IgD-negative memory B cell (primary cell): ENCODE results near the gene HS3ST5. TPM values are rescaled to one million over a fixed set of nuclear protein-coding genes. Genes with fewer than 3 reads are reported as not detected.

ENCODE experiments used
- H3K27ac Mint-ChIP-seq, 3 donors: one replicate each; pipeline ENCODE4 v1.8.0; 2020 to 2022; ENCODE audit warnings: mild to moderate bottlenecking in 3 of 3, mixed read lengths in 3 of 3, moderate library complexity in 1 of 3
- H3K27me3 Mint-ChIP-seq: one replicate; pipeline ENCODE4 v1.8.0; 2021; ENCODE audit warnings: mixed read lengths
- H3K36me3 Mint-ChIP-seq: one replicate; pipeline ENCODE4 v1.8.0; 2020; ENCODE audit warnings: mild to moderate bottlenecking, mixed read lengths
- H3K4me1 Mint-ChIP-seq, 3 donors: one replicate each; pipeline ENCODE4 v1.8.0; 2020 to 2022; ENCODE audit warnings: mixed read lengths in 3 of 3, mild to moderate bottlenecking in 1 of 3
- H3K4me3 Mint-ChIP-seq, 4 donors: one replicate each; pipeline ENCODE4 v1.8.0; 2020 to 2022; ENCODE audit warnings: mild to moderate bottlenecking in 4 of 4, mixed read lengths in 4 of 4, moderate library complexity in 3 of 4
- H3K9me3 Mint-ChIP-seq, 3 donors: one replicate each; pipeline ENCODE4 v1.8.0; 2020 to 2021; ENCODE audit warnings: mixed read lengths in 3 of 3, mild to moderate bottlenecking in 1 of 3
- polyA plus RNA-seq: library from polyadenylated mRNA; unstranded; fragments of 300-500 nt; fragmentation: Illumina TruSeq; gene quantifications from one replicate; pipeline ENCODE4 v1.2.3, GENCODE V29; 2021

HS3ST5 gene
- polyA plus RNA-seq, 1 donor from 2014 or later: not detected

DNA sequence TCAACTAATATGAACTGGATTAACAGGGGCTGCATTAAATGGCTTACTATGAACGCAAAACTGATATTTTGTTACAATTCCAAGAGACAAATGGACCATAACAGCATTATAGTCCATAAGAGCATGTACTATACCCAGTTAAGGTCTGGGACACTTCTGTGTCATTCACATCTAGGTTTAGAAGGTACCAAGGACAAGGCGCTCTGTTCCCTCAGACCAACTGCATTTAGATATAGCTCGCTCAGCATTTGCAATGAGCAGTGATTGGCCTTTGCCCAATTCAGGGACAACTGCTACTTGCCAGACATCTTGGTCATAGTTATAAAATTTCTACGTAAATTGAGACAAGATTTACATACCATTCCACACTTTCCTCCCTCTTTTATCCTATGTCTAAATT is 132.4 kb downstream of the HS3ST5 start:
- Mint-ChIP-seq H3K27ac (no peak overlapping the region), H3K4me1 (no peaks in the 10 kb centered on the region), H3K36me3 (no peaks in the 10 kb centered on the region), H3K4me3 (no peak overlapping the region), H3K9me3 (peaks cover 0 to 2% (median 0%) of the 10 kb centered on the region in 3 donors), H3K27me3 (no peaks in the 10 kb centered on the region)

DNA sequence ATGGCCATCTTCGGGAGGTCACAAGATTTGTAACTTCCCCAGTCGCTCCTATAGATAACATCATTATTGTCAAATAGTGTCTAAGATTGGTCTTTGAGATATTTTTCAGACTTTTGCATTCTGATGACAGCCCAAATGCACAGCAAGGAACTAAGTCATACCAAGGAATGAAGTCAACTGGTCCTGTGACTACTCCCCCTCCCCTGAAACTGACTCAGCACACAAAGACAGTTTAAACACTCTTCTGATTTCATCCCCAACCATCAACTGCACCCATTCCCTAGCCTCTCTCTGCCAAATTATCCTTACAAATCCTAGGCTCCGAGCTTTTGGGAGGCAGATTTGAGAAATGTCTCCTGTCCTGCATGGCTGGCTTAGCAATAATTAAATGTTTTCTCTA is 139.4 kb downstream of the HS3ST5 start:
- H3K4me3 Mint-ChIP-seq: no peak overlapping the region
- H3K27me3 Mint-ChIP-seq: peaks cover 2% of the 10 kb centered on the region
- H3K4me1 Mint-ChIP-seq: no peaks in the 10 kb centered on the region
- H3K36me3 Mint-ChIP-seq: no peaks in the 10 kb centered on the region
- no peak overlapping the region for H3K27ac Mint-ChIP-seq
- H3K9me3 Mint-ChIP-seq: peaks cover 0 to 2% (median 0%) of the 10 kb centered on the region in 3 donors

DNA sequence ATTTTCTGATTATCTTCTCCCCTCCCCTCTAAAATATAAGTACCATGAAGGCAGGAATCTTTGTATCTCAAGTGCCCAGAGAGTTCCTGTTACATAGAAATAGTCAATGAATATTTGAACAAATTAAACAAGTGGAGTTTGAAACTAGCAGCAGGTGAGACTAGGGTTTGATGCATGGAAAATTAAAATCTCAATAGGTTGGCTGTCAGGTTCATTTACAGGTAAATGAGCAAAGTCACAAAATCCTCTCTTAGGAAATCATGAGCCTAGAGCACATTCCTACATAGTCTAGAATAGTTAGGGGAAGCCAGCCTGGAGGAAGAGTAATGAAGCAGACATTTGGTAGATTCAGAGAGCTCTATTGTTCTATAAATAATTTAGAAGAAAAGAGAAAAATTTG is 140.4 kb downstream of the HS3ST5 start:
- H3K4me1 Mint-ChIP-seq: no peaks in the 10 kb centered on the region

DNA sequence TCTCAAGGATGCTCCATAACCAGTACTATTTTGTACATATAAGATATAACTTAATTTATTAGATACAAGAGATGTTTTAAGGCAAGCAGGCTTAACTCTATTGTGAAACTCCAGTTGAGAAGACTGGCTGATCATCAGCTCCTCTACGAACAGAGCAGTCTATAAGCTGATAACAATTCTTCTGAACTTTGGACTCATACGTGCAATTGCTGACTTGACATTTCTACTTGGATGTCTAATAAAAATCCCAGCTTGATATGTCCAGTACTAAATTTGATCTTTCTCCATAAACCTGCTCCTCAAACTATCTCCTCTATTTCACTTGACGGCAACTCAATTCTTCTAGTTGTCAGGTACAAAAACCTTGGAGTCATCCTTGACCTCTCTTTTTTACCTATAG is 141.9 kb downstream of the HS3ST5 start:
- Mint-ChIP-seq H3K4me1 (no peaks in the 10 kb centered on the region), H3K4me3 (no peak overlapping the region), H3K9me3 (peaks cover 0 to 2% (median 0%) of the 10 kb centered on the region in 3 donors), H3K27ac (no peak overlapping the region), H3K27me3 (peaks cover 2% of the 10 kb centered on the region), H3K36me3 (no peaks in the 10 kb centered on the region)

More for the DNA sequence above, 140.4 kb downstream of the HS3ST5 start:
- Mint-ChIP-seq H3K27me3 (peaks cover 2% of the 10 kb centered on the region), H3K27ac (no peak overlapping the region), H3K4me3 (no peak overlapping the region), H3K9me3 (peaks cover 0 to 2% (median 0%) of the 10 kb centered on the region in 3 donors), H3K36me3 (no peaks in the 10 kb centered on the region)

DNA sequence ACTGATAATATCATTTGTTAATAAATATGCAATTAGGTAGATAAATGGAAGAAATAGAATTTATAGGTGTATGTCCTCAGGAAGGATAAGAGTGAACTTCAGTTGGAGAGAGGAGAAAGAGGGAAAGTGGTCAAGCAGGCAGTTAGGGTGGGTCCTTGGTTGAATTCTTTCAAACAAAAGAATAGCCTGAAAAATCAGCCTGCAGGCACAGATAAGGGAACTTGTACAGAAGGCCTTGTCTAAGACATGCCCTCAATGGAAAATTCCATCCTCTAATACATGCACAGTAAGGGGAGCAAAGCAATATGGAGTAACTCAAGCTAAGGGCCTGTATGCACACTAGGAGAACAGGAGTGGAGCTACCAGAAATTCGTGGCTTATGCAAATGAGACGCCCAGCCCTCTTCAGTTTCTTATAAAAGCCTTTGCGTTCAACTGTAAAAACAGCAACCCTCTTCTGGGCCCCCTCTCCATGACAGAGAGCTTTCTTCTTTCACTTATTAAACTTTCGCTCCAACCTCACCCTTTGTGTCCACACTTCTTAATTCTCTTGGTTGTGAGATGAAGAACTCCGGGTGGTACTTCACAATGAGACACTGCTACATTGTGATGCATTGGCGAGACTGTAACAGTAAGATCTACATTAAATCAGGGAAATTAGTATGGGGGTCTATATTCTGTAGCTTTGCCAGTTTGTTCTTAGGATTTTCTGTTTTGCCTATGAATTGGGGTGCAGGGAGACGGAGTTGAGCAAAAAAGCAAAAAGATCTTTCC is 147.0 kb downstream of the HS3ST5 start:
- Mint-ChIP-seq H3K27ac (no peak overlapping the region), H3K27me3 (no peaks in the 10 kb centered on the region), H3K9me3 (no peaks in the 10 kb centered on the region), H3K36me3 (no peaks in the 10 kb centered on the region), H3K4me3 (no peak overlapping the region), H3K4me1 (no peaks in the 10 kb centered on the region)

DNA sequence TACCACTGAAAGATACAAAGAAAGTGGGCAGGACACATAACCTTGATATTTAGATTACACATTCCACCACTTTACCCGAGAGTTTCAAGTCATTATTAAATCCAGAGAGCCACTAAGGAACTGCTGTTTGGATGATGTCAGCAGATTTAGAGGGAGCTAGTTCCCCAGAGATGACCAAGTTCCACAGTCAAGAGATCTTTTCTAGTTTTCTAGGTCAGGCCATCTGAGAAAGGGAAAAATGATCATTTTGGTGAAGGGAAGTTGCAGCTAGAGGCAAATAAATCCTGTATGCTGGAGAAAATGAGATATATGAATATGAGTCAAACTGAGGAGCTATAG is 147.8 kb downstream of the HS3ST5 start:
- Mint-ChIP-seq H3K36me3 (no peaks in the 10 kb centered on the region), H3K27ac (no peak overlapping the region), H3K9me3 (no peaks in the 10 kb centered on the region), H3K27me3 (no peaks in the 10 kb centered on the region), H3K4me1 (no peaks in the 10 kb centered on the region), H3K4me3 (no peak overlapping the region)

DNA sequence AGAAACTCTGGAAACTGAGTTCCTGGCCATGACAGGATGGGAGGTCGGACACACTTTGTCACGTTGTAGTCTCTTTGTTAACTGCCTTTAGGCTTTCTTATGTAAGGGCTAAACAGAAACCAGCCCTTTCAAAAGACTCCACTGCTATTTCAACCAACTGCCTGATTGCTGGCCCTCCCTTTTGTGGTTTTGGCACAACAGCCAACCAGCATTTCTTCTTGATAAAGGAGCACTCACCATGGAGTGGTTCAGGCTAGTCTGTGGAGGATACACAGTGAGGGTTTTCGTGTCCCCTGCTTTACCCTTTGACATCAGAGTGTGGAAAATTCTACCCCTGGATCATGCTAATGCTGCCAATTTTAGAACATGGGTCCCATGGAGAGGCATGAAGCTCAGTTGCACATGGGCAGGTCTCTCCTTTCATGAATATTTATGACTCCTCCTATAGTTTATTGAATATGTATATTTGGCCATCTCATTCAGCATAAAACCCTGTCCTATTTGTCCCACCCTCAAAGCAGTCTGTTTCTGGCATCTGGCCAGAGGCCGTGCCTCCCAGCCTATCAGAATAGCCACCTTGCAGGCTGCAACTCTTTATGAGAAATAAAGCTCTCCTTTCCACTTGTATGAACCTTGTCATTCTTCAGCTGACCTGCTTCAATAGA is 148.3 kb downstream of the HS3ST5 start:
- Mint-ChIP-seq H3K36me3 (no peaks in the 10 kb centered on the region), H3K27ac (no peak overlapping the region), H3K9me3 (no peaks in the 10 kb centered on the region), H3K4me3 (no peak overlapping the region), H3K27me3 (no peaks in the 10 kb centered on the region), H3K4me1 (no peaks in the 10 kb centered on the region)

DNA sequence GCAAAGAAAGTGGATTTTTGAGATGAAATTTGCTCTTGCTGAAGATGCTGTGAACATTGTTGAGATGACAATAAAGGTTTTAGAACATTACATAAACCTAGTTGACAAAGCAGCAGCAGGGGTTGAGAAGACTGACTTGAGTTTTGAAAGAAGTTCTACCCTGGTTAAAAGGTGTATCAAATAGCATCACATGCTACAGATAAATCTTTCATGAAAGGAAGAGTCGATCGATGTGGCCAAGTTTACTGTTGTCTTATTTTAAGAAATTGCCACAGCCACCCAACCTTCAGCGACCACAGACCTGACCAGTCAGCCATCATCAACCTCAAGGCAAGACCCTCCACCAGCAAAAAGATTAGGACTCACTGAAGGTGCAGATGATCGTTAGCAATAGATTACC is 155.3 kb downstream of the HS3ST5 start:
- peaks cover 0 to 2% (median 2%) of the 10 kb centered on the region in 3 donors for H3K9me3 Mint-ChIP-seq
- H3K27ac Mint-ChIP-seq: no peak overlapping the region
- no peaks in the 10 kb centered on the region for H3K4me1 Mint-ChIP-seq

DNA sequence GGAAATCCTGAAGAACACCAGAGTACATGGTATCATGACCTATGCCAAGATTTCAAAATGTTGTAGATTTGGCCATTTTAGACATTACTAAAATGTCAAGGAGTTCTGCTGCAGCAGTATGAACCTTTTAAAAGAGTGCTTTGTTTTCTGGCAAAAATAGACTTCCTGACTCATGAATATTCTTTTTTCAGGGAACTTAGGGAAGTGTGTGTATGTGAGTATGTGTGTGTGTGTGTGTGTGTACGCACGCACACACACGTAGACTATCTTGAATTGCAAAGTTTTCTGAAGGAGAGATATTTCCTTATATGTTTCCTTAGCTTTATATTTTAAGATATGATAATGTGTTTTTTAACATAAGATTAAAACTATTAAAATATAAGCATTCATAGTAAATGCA is 161.2 kb downstream of the HS3ST5 start:
- Mint-ChIP-seq H3K4me1 (no peaks in the 10 kb centered on the region), H3K36me3 (no peaks in the 10 kb centered on the region), H3K9me3 (peaks cover 0 to 2% (median 2%) of the 10 kb centered on the region in 3 donors), H3K4me3 (no peak overlapping the region), H3K27ac (no peak overlapping the region), H3K27me3 (no peaks in the 10 kb centered on the region)

More for the DNA sequence above, 155.3 kb downstream of the HS3ST5 start:
- Mint-ChIP-seq H3K4me3 (no peak overlapping the region), H3K27me3 (no peaks in the 10 kb centered on the region), H3K36me3 (no peaks in the 10 kb centered on the region)

DNA sequence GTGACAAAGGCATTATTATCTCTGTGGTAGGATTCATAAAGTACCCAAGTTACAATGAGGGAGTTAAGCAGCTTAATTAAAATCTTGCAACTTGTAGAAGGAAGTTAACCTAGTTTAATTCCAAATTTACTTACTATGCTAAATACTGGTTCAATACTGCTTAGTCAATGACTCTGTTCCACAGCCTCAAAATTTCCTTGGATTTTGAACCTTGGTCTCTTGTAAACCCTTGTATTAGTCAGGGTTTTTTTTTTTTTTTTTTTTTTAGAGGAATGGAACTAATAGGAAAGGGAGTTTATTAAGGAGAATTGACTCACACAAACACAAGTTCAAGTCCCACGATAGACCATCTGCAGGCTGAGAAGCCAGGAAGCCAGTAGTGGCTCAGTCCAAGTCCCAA is 163.4 kb downstream of the HS3ST5 start:
- H3K9me3 Mint-ChIP-seq: peaks cover 0 to 2% (median 0%) of the 10 kb centered on the region in 3 donors
- no peak overlapping the region for H3K27ac Mint-ChIP-seq
- no peaks in the 10 kb centered on the region for H3K4me1 Mint-ChIP-seq
- no peaks in the 10 kb centered on the region for H3K36me3 Mint-ChIP-seq
- no peaks in the 10 kb centered on the region for H3K27me3 Mint-ChIP-seq
- H3K4me3 Mint-ChIP-seq: no peak overlapping the region

DNA sequence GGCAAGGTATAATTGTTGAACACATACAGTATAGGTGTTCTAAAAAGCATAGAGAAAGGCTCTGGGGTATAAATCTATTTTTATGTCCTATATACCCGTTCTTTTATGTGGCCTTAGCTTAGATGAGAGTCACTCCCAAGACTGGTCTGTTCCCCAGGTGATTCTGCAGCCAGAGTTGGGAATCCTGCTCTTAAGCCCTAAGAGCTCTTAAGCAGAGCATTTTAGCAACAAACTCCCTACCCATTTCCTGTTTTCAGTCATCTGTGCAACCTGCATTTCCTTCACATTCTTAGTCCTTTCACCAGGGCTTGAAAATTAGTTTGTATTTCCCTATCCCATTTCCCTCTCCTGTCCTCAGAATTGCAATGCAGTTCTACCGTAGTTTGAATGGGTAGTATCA is 166.1 kb downstream of the HS3ST5 start:
- Mint-ChIP-seq H3K4me1 (no peaks in the 10 kb centered on the region), H3K9me3 (no peaks in the 10 kb centered on the region), H3K36me3 (no peaks in the 10 kb centered on the region), H3K27me3 (no peaks in the 10 kb centered on the region), H3K27ac (no peak overlapping the region), H3K4me3 (no peak overlapping the region)

DNA sequence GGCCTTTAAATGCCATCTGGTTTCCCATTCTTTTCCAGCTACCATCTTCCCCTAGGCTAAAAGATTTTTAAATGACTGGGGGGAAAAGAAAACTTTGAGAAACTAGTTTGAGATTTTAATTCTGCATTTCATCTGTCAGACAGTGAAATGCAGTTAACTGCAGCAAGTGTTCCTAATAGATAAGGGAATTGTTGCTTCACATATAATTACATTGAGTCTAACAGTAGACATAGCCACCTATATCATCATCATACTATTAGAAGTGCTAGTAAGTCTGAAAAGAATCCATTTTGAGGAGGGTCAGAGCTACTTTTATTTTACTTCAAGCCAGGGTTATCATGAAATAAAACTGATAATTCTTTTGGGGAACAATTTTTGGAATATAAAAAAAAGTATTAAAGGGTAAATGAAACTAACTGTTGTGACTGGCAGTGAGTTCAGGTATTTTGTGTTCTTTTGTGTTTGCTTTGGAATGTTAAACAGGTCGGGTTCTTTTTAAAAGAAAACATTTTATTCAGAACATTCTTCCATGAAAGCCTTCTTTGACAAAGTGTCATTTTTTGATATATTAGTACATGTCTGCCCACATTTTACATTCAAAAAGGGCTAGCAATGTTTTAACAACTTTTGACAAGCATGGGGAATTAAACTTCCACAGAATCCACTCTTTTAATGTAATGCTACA is 170.1 kb downstream of the HS3ST5 start:
- no peak overlapping the region for H3K27ac Mint-ChIP-seq
- H3K4me1 Mint-ChIP-seq: no peaks in the 10 kb centered on the region
- H3K4me3 Mint-ChIP-seq: no peak overlapping the region
- no peaks in the 10 kb centered on the region for H3K9me3 Mint-ChIP-seq
- no peaks in the 10 kb centered on the region for H3K27me3 Mint-ChIP-seq
- H3K36me3 Mint-ChIP-seq: no peaks in the 10 kb centered on the region

DNA sequence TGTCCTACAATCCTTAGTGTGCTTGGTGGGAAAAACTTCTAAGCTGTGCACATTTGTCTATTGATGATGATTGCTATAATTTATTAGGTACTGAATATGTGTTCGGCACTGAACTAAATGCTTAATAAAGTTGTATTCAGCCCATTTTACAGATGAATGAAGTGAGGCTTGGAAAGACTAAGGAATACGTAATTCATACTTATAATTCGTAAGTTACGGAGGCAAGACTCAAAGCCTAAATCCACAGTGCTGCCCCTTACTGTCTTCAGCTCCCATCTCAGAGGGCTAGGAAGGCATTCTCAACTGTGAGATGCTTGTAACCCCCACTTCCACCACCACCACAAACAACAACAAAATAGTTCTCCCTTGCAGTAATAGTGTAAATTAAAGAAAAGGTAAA is 171.3 kb downstream of the HS3ST5 start:
- Mint-ChIP-seq H3K27me3 (no peaks in the 10 kb centered on the region), H3K36me3 (no peaks in the 10 kb centered on the region), H3K9me3 (no peaks in the 10 kb centered on the region), H3K4me3 (no peak overlapping the region), H3K27ac (no peak overlapping the region), H3K4me1 (no peaks in the 10 kb centered on the region)

DNA sequence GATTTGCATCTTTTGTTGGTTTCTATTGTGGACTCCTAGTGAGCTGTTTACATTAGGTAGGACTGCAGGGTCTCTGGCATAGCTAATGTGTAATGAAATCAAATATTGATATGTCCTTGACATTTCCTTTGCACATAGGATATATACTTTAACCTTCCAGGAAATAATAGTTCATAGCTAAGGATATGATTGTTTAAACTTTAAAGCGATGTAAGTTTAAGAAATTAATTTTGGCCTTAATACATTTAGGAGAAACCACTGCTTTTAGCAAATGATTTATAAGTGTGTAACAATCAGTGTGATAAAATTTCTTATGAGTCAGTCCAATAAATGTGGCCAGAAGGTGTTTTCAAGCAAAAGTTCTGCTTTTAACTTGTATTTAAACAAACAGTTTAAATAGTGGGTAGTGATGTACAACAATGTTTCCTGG is 171.8 kb downstream of the HS3ST5 start:
- Mint-ChIP-seq H3K36me3 (no peaks in the 10 kb centered on the region), H3K4me1 (no peaks in the 10 kb centered on the region), H3K27me3 (no peaks in the 10 kb centered on the region), H3K27ac (no peak overlapping the region), H3K4me3 (no peak overlapping the region), H3K9me3 (no peaks in the 10 kb centered on the region)

DNA sequence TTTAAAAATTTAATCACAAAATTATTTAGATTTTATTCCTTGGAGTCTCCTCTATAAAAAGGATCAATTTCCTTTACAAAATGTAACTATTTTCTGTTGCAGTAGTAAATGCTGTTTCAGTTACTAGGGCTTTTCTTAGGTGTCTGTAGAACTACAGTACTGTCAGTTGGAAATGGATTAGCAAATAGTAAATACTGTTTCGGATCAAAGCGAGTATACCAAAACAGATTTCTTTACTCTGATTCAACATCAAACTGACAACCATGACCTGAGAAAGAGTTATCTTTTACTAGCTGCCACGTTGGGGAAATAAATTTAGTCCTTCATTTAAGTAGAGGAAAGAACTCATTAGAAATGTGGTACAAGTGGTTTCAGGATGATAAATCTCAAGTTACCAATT is 172.5 kb downstream of the HS3ST5 start:
- Mint-ChIP-seq H3K4me3 (no peak overlapping the region), H3K27ac (no peak overlapping the region), H3K9me3 (no peaks in the 10 kb centered on the region)

More for the DNA sequence above, 172.5 kb downstream of the HS3ST5 start:
- Mint-ChIP-seq H3K27me3 (no peaks in the 10 kb centered on the region), H3K36me3 (no peaks in the 10 kb centered on the region), H3K4me1 (no peaks in the 10 kb centered on the region)
